ENCODE measurements around the gene FRMPD1.
A peak's percentile ranks its signal among the peaks of the same experiment; 100 is the strongest.

FRMPD1 gene

DNA sequence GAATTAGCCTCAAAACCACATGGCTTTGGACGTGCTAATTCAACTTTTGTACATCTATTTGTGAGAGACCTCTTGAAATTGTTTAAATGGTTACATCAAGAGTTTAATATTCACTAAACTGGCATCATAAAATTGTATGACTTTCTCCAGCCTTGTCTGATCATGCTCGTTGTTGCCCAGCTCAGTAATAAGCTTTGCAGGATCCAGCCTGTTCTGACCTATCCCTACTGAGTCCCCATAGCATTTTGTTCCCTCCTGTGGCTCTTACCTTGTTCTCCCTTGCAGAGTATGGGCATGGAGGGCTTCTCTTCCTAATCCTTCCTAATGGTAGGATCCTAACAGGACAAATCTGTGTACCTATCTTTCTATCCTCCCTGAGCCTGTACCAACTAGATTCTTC, 127.8 kb downstream of the FRMPD1 start:
- DNase-seq (ENCODE audit: low read depth, low spot score) = no peak

DNA sequence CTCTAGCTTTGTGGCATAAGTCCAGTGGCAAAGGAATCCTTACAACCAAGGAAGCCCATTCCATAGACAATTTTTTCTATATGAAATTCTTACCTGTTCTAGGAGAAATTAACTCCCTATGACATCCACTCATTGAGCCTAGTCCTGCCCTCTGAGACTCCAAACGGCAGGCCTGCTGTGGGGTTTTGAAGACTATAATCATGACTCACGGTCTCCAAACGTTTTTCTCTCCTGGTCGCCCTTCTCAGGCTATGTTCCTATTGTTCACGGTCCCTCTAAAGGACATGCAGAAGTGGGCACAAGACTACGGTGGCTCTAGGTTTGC, 133.5 kb downstream of the FRMPD1 start:
- no peak for DNase-seq (ENCODE audit: low read depth, low spot score)

GRCh38 chr9:37784616-37785483, 134.1 kb downstream of the FRMPD1 start, which contains the start of gene EXOSC3:
Gene EXOSC3 (minus strand): TSS chr9:37785064. CDS start chr9:37785044, 20 bp downstream.
- peak; percentile 95 for DNase-seq (ENCODE audit: low read depth, low spot score)

GRCh38 chr9:37787059-37787458, 136.3 kb downstream of the FRMPD1 start:
- no peak for DNase-seq (ENCODE audit: low read depth, low spot score)

GRCh38 chr9:37788332-37788731, 137.6 kb downstream of the FRMPD1 start:
- DNase-seq (ENCODE audit: low read depth, low spot score) = no peak

GRCh38 chr9:37790096-37790495, 139.3 kb downstream of the FRMPD1 start:
- DNase-seq (ENCODE audit: low read depth, low spot score) = no peak

DNA sequence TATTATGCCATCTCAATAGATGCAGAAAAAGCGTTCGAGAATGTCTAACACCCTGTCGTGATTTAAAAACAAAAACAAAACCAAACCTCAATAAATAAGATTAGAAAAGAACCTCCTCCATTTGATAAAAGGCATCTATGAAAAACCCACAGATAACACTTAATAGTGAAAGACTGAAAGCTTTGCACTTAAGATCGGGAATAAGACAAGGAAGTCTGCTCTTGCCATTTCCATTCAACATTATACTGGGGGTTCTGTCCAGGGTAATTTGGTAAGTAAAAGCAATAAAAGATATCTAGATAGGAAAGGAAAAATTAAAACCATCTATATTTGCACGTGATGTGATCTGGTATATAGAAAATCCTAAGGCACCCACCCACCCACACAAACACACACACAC, 141.4 kb downstream of the FRMPD1 start:
- DNase-seq (ENCODE audit: low read depth, low spot score) = no peak

DNA sequence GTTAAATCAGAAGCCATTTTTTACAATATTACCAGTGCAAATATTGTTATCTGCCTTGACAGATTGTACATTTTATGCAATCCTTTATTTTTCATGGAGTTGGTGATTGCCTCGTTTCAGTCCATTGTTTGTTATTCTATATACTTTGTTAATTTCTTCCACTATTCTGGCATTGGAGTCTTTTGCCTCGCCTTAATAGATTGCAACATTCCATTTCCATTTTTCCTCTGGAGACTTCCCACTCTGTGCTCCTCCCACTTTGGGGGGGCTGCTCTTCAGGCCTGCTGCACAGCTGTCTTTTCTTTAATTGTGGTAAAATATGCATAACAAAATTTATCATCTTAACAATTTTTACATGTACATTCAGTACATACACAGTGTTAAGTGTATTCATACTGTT, 145.5 kb downstream of the FRMPD1 start:
- DNase-seq (ENCODE audit: low read depth, low spot score) = no peak
